MG63 (cell line): Measurements from ENCODE around the gene PPM1L. TPM values are rescaled to one million over a fixed set of nuclear protein-coding genes. Genes with fewer than 3 reads are reported as not detected.

ENCODE experiments used
- DNase-seq: peaks from one replicate; pipeline ENCODE4 v3.0.0-alpha.2; 2020
- H3K27me3 ChIP-seq: fragments of 250-450 bp; sonication (Bioruptor Pico); 2 replicates; pipeline ENCODE4 v1.5.1; 2020; ENCODE audit warnings: mild to moderate bottlenecking, moderate library complexity
- H3K36me3 ChIP-seq: fragments of 250-450 bp; sonication (Bioruptor Pico); 2 replicates; pipeline ENCODE4 v1.5.1; 2020; ENCODE audit warnings: mild to moderate bottlenecking, moderate library complexity
- H3K4me3 ChIP-seq: fragments of 250-450 bp; sonication (Bioruptor Pico); 2 replicates; pipeline ENCODE4 v1.5.1; 2020; ENCODE audit warnings: mild to moderate bottlenecking, moderate library complexity
- H3K9me3 ChIP-seq: fragments of 250-450 bp; sonication (Bioruptor Pico); 2 replicates; pipeline ENCODE4 v1.5.1; 2020; ENCODE audit warnings: mild to moderate bottlenecking, moderate library complexity
- total RNA-seq: library from RNA; depleted of rRNA; stranded (reverse); fragments of >200 nt; shearing (Covaris generic); gene quantifications from 2 replicates; pipeline ENCODE4 v1.2.3, GENCODE V29; 2014; ENCODE audit warnings: low replicate concordance

PPM1L gene
- total RNA-seq, 1 experiment from 2014 or later: not detected

GRCh38 chr3:161051856-161052255 lies 295.8 kb downstream of the PPM1L start:
- no peak for DNase-seq
- peaks cover 3% of the 10 kb centered on the region for H3K9me3 ChIP-seq
- H3K36me3 ChIP-seq: no peaks in the 10 kb centered on the region
- no peak overlapping the region for H3K4me3 ChIP-seq
- no peaks in the 10 kb centered on the region for H3K27me3 ChIP-seq

GRCh38 chr3:161054860-161055604 lies 299.0 kb downstream of the PPM1L start:
- DNase-seq: no peak
- no peak overlapping the region for H3K4me3 ChIP-seq
- no peaks in the 10 kb centered on the region for H3K9me3 ChIP-seq
- H3K27me3 ChIP-seq: no peaks in the 10 kb centered on the region
- H3K36me3 ChIP-seq: no peaks in the 10 kb centered on the region

- Histone ChIP-seq H3K9me3 (no peaks in the 10 kb centered on the region), H3K36me3 (no peaks in the 10 kb centered on the region), H3K4me3 (no peak overlapping the region), H3K27me3 (no peaks in the 10 kb centered on the region)
- no peak for DNase-seq
These were observed 308.4 kb downstream of the PPM1L start for GRCh38 chr3:161064413-161064812.

- no peaks in the 10 kb centered on the region for H3K27me3 ChIP-seq
- DNase-seq: no peak
- no peak overlapping the region for H3K4me3 ChIP-seq
These were observed 310.9 kb downstream of the PPM1L start for GRCh38 chr3:161066930-161067329.

GRCh38 chr3:161067335-161067734 lies 311.3 kb downstream of the PPM1L start:
- H3K4me3 ChIP-seq: no peak overlapping the region
- DNase-seq: no peak
- H3K27me3 ChIP-seq: no peaks in the 10 kb centered on the region
- H3K9me3 ChIP-seq: no peaks in the 10 kb centered on the region
- no peaks in the 10 kb centered on the region for H3K36me3 ChIP-seq

More at GRCh38 chr3:161066930-161067329, 310.9 kb downstream of the PPM1L start:
- Histone ChIP-seq H3K36me3 (no peaks in the 10 kb centered on the region), H3K9me3 (no peaks in the 10 kb centered on the region)

DNA sequence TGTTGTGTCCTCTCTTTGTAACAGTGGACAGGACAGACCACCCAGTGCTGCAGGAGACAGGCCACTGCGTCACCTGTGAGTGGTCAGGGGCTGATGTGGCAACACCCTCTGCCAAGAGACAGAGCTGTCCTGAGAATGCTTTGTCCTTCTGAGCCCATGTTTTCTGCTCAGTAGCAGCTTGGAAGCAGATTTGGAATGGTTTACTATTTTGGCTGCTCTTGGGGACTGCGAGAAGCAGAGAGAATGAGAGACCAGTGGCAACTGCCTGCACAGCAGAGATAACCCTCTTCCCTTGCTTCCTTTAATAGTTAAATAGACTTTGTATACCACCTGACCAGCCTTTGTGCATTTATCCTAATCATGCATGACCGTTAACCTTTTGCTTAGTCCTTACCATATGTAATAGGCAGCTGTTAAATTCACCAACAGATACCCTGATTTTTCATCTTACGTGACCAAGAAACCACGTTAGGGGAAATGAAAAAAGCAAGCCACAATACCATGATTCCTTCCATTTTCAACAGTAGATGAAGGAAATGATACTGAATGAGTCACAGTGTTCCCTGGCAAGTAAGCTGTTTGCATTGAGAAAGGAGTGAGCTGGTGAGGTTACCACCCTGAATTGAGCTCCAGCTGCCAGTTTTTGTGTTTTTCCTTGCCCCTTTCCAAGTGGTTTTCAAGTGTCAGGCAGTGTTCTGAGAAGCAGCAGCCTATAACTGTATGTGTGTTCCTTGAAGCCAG lies 313.6 kb downstream of the PPM1L start:
- H3K4me3 ChIP-seq: no peak overlapping the region
- DNase-seq: peak; percentile 83
- no peaks in the 10 kb centered on the region for H3K36me3 ChIP-seq
- H3K27me3 ChIP-seq: no peaks in the 10 kb centered on the region
- no peaks in the 10 kb centered on the region for H3K9me3 ChIP-seq

DNA sequence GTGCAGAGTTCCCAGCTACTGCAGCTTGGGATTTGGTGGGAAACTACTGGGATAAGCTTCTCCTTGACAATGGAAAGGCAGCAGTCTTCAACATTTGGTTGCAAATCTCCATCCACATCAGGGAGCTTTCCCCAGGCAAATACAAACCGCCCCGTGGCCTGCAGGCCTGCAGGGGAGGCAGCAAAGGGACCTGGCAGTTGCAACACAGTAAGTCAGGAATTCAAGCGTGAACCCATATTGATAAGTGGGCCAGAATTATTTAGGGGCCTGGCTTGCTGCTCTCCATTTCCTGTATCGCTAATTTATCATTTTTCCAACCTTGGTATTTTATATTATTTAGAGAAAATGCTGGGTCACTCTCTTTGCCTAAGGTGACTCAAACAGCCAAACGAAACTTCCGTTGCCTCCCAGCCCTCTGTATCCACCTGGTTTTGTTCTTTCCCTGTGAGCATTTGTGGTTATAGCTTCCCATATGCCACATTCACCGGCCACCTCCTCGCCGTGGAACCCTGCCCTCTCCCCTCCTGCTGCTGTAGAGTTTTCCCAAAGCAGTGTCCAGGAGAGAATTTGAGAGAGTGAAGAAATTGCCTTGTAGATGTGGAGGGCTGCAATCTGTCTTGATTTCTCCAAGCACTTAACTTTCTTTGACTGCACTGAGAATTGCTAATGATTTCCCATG lies 314.4 kb downstream of the PPM1L start:
- Histone ChIP-seq H3K4me3 (no peak overlapping the region), H3K36me3 (no peaks in the 10 kb centered on the region), H3K9me3 (no peaks in the 10 kb centered on the region), H3K27me3 (no peaks in the 10 kb centered on the region)
- DNase-seq: no peak

DNA sequence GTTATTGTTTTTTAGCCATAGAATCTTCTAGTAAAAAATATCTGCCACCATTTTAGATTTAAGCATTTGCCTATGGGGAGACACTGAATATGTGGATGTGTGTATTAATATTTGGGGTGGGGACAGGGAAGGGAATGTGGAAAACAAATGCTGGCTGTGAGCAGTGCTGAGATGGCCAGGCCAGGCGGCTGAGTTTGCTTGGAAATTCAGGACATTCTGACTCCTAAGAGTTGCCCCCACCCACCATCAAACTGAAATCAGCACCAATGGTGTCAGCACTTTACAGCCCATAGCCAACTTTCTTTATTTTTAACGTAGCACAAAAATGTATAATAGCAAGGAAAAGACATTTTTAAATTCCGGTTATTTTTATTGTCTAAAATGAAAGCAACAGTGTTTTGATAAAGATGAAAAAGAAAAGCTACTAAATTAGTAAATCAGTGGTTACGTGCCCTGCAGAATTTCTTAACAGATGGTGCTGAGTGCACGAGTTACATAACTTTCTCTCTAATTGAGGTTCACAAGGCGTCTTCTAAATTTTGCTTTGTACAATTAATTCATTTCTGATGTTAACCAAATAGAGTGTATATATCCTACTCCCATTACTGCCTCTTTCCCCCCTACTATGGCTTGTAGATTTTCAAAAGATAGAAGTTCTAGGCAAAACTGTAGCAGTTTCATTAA lies 315.1 kb downstream of the PPM1L start:
- no peaks in the 10 kb centered on the region for H3K9me3 ChIP-seq
- no peaks in the 10 kb centered on the region for H3K36me3 ChIP-seq
- H3K4me3 ChIP-seq: no peak overlapping the region
- no peak for DNase-seq
- no peaks in the 10 kb centered on the region for H3K27me3 ChIP-seq

DNA sequence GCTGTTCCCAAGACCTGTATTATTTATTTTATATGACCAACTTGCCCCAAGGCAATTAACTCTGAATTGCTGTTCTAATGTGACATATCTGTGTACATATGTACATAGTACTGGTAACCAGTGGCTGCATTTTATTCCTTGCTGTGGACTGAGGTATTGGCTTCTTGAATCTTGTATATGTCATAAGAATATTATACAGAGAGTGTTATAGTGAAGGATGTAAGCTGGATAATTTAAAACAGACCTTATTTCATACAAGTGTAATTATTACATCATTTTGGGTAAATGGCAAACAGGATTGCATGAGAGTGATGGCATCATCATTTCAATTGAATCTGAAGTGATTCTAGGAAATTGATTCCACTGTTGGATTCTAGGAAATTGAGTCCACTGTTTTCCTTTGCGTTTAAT lies 316.2 kb downstream of the PPM1L start:
- no peak for DNase-seq
- H3K27me3 ChIP-seq: no peaks in the 10 kb centered on the region

GRCh38 chr3:161072751-161073150 lies 316.7 kb downstream of the PPM1L start:
- no peak for DNase-seq
- Histone ChIP-seq H3K27me3 (no peaks in the 10 kb centered on the region), H3K9me3 (no peaks in the 10 kb centered on the region), H3K4me3 (no peak overlapping the region), H3K36me3 (no peaks in the 10 kb centered on the region)

More for the DNA sequence above, 316.2 kb downstream of the PPM1L start:
- no peaks in the 10 kb centered on the region for H3K36me3 ChIP-seq
- H3K9me3 ChIP-seq: no peaks in the 10 kb centered on the region
- no peak overlapping the region for H3K4me3 ChIP-seq

DNA sequence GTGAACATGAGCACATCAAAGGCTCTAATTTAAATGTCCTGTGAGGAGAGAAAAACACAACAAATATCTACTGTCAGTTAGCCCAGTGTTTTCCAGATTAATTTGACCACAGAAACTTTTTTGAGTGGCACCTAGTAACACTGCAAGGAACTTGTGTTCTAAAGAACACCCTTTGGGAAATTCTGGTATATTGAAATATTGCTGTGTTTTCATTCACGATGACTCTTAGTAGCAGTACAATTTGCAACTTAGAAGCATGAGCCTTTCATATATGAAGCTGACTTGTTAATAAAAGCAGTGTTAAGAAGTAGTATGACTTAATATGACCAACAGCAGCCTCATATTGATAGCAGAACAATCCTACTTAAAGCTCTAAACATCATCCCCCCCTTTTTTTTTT lies 317.1 kb downstream of the PPM1L start:
- no peak for DNase-seq
- H3K36me3 ChIP-seq: no peaks in the 10 kb centered on the region
- no peak overlapping the region for H3K4me3 ChIP-seq
- no peaks in the 10 kb centered on the region for H3K9me3 ChIP-seq
- H3K27me3 ChIP-seq: no peaks in the 10 kb centered on the region

GRCh38 chr3:161081633-161082032 lies 325.6 kb downstream of the PPM1L start:
- peaks cover 9% of the 10 kb centered on the region for H3K36me3 ChIP-seq
- H3K9me3 ChIP-seq: no peaks in the 10 kb centered on the region
- H3K4me3 ChIP-seq: no peak overlapping the region
- no peak for DNase-seq
- no peaks in the 10 kb centered on the region for H3K27me3 ChIP-seq

DNA sequence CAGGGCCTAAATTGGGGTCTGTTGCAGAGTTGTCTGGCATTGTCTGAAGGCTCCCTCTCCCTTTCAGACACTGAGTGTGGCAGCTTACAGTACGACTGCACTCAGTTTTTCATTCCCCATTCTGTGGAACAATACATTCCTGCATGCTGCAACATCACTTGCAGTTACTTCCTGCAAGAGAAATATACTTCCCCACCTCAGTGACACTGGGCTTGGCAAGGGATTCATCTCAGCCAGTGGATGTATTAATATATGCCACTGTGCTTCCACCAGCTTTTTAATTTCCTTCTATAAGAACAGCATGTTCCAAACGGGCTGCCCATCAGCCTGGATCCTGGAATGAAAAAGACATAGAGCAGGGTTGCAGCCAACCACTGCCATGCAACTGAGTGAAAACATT lies 326.0 kb downstream of the PPM1L start:
- Histone ChIP-seq H3K27me3 (no peaks in the 10 kb centered on the region), H3K4me3 (no peak overlapping the region), H3K36me3 (peaks cover 10% of the 10 kb centered on the region), H3K9me3 (no peaks in the 10 kb centered on the region)
- DNase-seq: no peak

GRCh38 chr3:161083131-161083530 lies 327.1 kb downstream of the PPM1L start:
- H3K4me3 ChIP-seq: no peak overlapping the region
- DNase-seq: no peak
- H3K36me3 ChIP-seq: peaks cover 10% of the 10 kb centered on the region
- H3K9me3 ChIP-seq: no peaks in the 10 kb centered on the region
- H3K27me3 ChIP-seq: no peaks in the 10 kb centered on the region

GRCh38 chr3:161084277-161084676 lies 328.2 kb downstream of the PPM1L start:
- no peaks in the 10 kb centered on the region for H3K9me3 ChIP-seq
- no peaks in the 10 kb centered on the region for H3K27me3 ChIP-seq
- no peak overlapping the region for H3K4me3 ChIP-seq
- DNase-seq: no peak
- H3K36me3 ChIP-seq: peaks cover 10% of the 10 kb centered on the region

DNA sequence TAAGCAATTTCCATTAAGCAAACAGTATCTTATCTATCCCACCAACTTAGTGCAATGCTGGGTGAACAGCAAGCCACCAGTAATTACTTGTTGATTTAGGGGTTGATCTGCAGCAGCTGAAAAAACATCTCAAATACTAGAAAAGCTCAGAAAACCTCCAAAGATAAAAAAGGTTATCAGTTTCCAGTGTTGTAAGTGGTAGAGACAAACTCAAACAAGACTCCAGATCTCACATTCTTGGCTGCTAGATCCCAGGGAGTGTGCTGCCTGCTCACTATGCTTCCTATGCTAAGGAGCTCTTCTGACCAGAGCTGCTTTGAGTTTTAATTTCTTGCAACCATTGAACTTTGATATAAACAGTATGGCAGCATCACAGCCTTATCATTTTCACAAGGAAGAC lies 337.9 kb downstream of the PPM1L start:
- no peak for DNase-seq
- H3K36me3 ChIP-seq: no peaks in the 10 kb centered on the region; the same call in none of the 2 replicates
- H3K4me3 ChIP-seq: no peak overlapping the region
- no peaks in the 10 kb centered on the region for H3K27me3 ChIP-seq
- no peaks in the 10 kb centered on the region for H3K9me3 ChIP-seq
